Loucy (cell line): ENCODE results near the gene ITGB1BP2.

Experiments used
- H2AFZ ChIP-seq: fragments of 200-600 bp; sonication (generic); 2 replicates; pipeline ENCODE4 v1.6.0; 2016; ENCODE audit warnings: antibody characterized with exemption, mild to moderate bottlenecking, low read length, moderate library complexity
- H3F3A ChIP-seq: fragments of 200-600 bp; 2 replicates; pipeline ENCODE4 v1.6.0; 2016; ENCODE audit warnings: antibody characterized with exemption, low read depth, mild to moderate bottlenecking
- H3K27me3 ChIP-seq: fragments of 200-600 bp; sonication (generic); 2 replicates; pipeline ENCODE4 v1.6.1; 2014; ENCODE audit warnings: low read length, mild to moderate bottlenecking; ENCODE audit not compliant: insufficient read depth, poor library complexity, severe bottlenecking
- H3K36me3 ChIP-seq: fragments of 200-600 bp; sonication (generic); 2 replicates; pipeline ENCODE4 v1.6.1; 2016; ENCODE audit warnings: low read length; ENCODE audit not compliant: insufficient read depth
- H3K4me1 ChIP-seq: fragments of 200-600 bp; sonication (generic); 2 replicates; pipeline ENCODE4 v1.5.1; 2014; ENCODE audit warnings: low read length, mild to moderate bottlenecking; ENCODE audit not compliant: insufficient read depth, poor library complexity, severe bottlenecking
- H3K4me2 ChIP-seq: fragments of 200-600 bp; sonication (generic); 2 replicates; pipeline ENCODE4 v1.6.0; 2014; ENCODE audit warnings: antibody characterized with exemption, low read length, low read depth, mild to moderate bottlenecking; ENCODE audit not compliant: poor library complexity, severe bottlenecking
- H3K4me3 ChIP-seq: fragments of 200-600 bp; sonication (generic); 2 replicates; pipeline ENCODE4 v1.5.1; 2014; ENCODE audit warnings: low read length, mild to moderate bottlenecking, mixed read lengths; ENCODE audit not compliant: poor library complexity, severe bottlenecking
- H3K79me2 ChIP-seq: fragments of 200-600 bp; sonication (generic); 2 replicates; pipeline ENCODE4 v1.6.1; 2014; ENCODE audit warnings: low read length; ENCODE audit not compliant: insufficient read depth
- H3K9ac ChIP-seq: fragments of 200-600 bp; sonication (generic); 2 replicates; pipeline ENCODE4 v1.6.0; 2014; ENCODE audit warnings: mild to moderate bottlenecking, low read depth, low read length, moderate library complexity; ENCODE audit not compliant: poor library complexity, severe bottlenecking
- H3K9me2 ChIP-seq: fragments of 200-600 bp; sonication (generic); replicated peaks from 2 replicates; pipeline ENCODE4 v1.6.1; 2016; ENCODE audit warnings: low read depth, low read length, mixed read lengths
- H3K9me3 ChIP-seq: fragments of 200-600 bp; sonication (generic); 2 replicates; pipeline ENCODE4 v1.6.1; 2014; ENCODE audit warnings: mild to moderate bottlenecking, antibody characterized with exemption, low read length, low read depth; ENCODE audit not compliant: insufficient read depth
- H4K20me1 ChIP-seq: fragments of 200-600 bp; sonication (generic); 2 replicates; pipeline ENCODE4 v1.6.0; 2014; ENCODE audit warnings: antibody characterized with exemption, low read length, mild to moderate bottlenecking; ENCODE audit not compliant: insufficient read depth, poor library complexity, severe bottlenecking
- EZH2phosphoT487 ChIP-seq: fragments of 200-600 bp; IDR thresholded peaks from 2 replicates; pipeline ENCODE4 v1.6.1; 2018; ENCODE audit warnings: antibody characterized with exemption, mild to moderate bottlenecking, moderate library complexity, borderline replicate concordance
- TF ChIP-seq, protein P1 (sequence below): fragments of 200-600 bp; sonication (generic); conservative IDR thresholded peaks from 2 replicates; pipeline ENCODE4 v1.5.1; 2014; ENCODE audit warnings: mild to moderate bottlenecking, antibody characterized with exemption, low read length

Gene ITGB1BP2

DNA sequence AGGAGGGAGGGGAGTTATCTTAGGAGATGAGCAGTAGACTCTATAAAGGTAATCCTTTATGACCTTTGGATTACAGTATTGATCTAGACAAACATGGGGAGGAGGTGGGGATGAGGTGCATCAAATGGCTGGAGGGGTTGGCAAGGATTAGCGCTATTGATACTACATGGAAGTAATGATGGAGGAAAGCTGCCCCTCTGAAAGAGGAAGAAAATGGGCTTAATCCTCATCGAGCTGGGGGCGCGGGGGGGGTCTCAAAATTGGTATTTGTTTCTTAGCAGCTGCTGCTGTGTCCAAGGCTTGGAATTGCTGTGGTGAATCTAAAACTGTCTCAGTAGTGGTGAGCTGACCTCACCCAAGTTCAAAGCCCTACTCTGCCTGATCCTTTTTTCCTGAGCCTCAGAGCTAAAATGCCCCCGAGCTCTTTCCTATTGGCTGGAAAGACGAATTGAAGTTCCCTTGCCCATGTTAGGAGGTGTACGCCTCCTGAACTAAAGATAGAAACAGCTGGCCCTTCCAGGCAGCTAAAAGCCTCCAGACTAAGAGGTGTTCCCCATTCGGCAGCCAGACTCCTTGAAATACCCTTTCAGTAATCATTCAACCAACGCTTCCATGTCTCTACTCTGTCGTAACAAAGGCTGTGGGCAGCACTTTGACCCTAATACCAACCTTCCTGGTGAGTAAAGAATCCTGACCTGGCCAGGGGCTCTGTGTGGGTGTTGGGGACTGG, at the start of gene ITGB1BP2:
Gene ITGB1BP2 (plus strand): TSS at position 556 of the 730 bp plus-strand sequence. CDS start 57 bp downstream, at position 613.
- H3K9ac ChIP-seq, result no peak within 1 kb of the TSS
- no peak for TF ChIP-seq EZH2phosphoT487
- TF ChIP-seq, protein P1, sequence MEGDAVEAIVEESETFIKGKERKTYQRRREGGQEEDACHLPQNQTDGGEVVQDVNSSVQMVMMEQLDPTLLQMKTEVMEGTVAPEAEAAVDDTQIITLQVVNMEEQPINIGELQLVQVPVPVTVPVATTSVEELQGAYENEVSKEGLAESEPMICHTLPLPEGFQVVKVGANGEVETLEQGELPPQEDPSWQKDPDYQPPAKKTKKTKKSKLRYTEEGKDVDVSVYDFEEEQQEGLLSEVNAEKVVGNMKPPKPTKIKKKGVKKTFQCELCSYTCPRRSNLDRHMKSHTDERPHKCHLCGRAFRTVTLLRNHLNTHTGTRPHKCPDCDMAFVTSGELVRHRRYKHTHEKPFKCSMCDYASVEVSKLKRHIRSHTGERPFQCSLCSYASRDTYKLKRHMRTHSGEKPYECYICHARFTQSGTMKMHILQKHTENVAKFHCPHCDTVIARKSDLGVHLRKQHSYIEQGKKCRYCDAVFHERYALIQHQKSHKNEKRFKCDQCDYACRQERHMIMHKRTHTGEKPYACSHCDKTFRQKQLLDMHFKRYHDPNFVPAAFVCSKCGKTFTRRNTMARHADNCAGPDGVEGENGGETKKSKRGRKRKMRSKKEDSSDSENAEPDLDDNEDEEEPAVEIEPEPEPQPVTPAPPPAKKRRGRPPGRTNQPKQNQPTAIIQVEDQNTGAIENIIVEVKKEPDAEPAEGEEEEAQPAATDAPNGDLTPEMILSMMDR, result no peak
- H3K9me3 ChIP-seq, result no peaks in the 10 kb centered on the region
- no peak within 1 kb of the TSS for H3K4me3 ChIP-seq
- no peaks in the 10 kb centered on the region for H3K27me3 ChIP-seq
- H4K20me1 ChIP-seq, result peaks cover 24% of the 10 kb centered on the region
- H2AFZ ChIP-seq, result no peak within 1 kb of the TSS
- peaks cover 62% of the 10 kb centered on the region; the same call in 1 of the 2 replicates for H3K36me3 ChIP-seq
- H3K79me2 ChIP-seq, result peaks cover 4% of the 10 kb centered on the region; the same call in 1 of the 2 replicates
- no peak within 1 kb of the TSS for H3K4me2 ChIP-seq
- H3K4me1 ChIP-seq, result no peaks in the 10 kb centered on the region
- no peaks in the 10 kb centered on the region for H3K9me2 ChIP-seq
- H3F3A ChIP-seq, result no peaks in the 10 kb centered on the region

DNA sequence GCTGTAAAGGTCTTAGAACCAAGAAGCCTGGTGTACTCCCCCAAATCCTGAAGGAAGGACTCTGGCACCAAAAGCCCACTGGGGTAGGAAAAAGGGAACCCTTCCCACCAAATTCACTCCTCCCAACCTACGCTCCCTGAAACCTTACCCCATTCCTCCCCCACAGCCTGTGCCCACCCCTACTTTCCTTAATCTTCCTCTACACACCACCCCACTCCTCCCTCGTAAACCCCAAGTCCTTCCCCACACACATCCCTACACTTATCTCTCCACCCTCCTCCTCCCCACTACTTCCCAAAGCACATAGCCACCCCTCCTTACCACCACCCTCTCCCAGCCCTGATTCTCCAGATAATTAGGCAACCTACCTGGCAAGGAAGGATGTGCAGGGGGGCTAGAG, 49.3 kb upstream of the ITGB1BP2 start:
- Histone ChIP-seq H3K9ac (peak overlapping the region; percentile 99), H4K20me1 (peaks cover 16% of the 10 kb centered on the region), H3K36me3 (peaks cover 26% of the 10 kb centered on the region; the same call in 1 of the 2 replicates), H3K9me3 (no peaks in the 10 kb centered on the region), H3K9me2 (no peaks in the 10 kb centered on the region), H3K79me2 (peaks cover 42% of the 10 kb centered on the region), H2AFZ (no peak overlapping the region), H3F3A (no peaks in the 10 kb centered on the region), H3K4me1 (peaks cover 21% of the 10 kb centered on the region), H3K4me2 (peak overlapping the region; percentile 98), H3K27me3 (no peaks in the 10 kb centered on the region), H3K4me3 (peak overlapping the region; percentile 91)
- TF ChIP-seq EZH2phosphoT487, result no peak
- TF ChIP-seq, protein P1, result no peak

DNA sequence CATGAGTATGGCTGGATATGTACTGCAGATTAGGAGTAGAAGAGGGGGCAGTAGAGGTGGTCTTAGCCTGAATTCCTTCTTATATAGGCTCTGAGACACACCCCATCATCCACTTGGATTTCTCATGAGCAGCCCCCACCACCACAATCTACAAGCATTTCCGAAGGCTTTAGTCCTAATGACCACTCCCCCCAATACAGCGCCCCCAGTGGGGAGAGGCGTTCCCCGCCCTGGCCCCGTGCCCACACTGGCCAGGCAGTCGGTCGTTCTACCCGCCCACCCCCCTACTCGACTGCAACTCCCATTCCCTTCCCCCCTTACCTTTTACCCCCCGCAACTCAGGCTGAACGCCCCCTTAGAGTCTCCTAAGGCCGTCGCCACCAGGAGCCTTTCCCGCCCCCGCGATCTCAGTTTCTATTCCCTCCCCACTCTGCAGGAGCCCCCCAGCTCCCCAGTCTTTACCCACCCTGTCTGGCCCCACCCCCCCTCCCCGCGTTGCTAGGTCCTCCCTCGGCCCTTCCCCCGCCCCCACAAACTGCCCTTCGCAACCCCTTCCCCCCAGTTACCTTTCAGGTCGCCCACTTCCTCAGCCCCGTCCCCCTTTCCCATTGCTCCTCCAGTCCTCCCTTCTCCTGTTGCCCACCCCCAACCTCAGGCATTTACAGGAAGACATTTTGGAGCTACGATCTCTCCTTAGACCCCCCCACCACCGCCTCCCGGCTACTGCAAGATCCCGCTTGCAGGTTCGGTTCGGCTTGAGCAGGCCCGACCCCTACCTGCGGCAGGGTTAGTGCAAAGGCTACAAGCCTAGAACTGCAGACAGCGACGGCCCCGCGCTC, 48.1 kb upstream of the ITGB1BP2 start:
- H3K9me3 ChIP-seq, result no peaks in the 10 kb centered on the region
- TF ChIP-seq EZH2phosphoT487, result no peak
- TF ChIP-seq, protein P1, result peak; percentile 61
- H3K79me2 ChIP-seq, result peaks cover 42% of the 10 kb centered on the region
- H3K36me3 ChIP-seq, result peaks cover 14% of the 10 kb centered on the region; the same call in 1 of the 2 replicates
- peaks cover 21% of the 10 kb centered on the region for H3K4me1 ChIP-seq
- peak overlapping the region; percentile 99 for H3K9ac ChIP-seq
- no peaks in the 10 kb centered on the region for H3K9me2 ChIP-seq
- no peak overlapping the region; the same call in 1 of the 2 replicates for H2AFZ ChIP-seq
- H3F3A ChIP-seq, result no peaks in the 10 kb centered on the region
- peak overlapping the region; percentile 98 for H3K4me2 ChIP-seq
- H3K27me3 ChIP-seq, result no peaks in the 10 kb centered on the region
- H4K20me1 ChIP-seq, result peaks cover 16% of the 10 kb centered on the region
- H3K4me3 ChIP-seq, result peak overlapping the region; percentile 91
